IMR-90 (cell line): Measurements from ENCODE around the gene CORO7. TPM values are rescaled to one million over a fixed set of nuclear protein-coding genes. Genes with fewer than 3 reads are reported as not detected.

Source experiments
- ATAC-seq: fragments of 200-7000 bp; cut with Tn5 transposase; 2 replicates; pipeline ENCODE4 v1.9.1; 2020; ENCODE audit warnings: low read depth, mild to moderate bottlenecking, moderate library complexity
- BruUV-seq: library from RNA; stranded (reverse); fragments of 400-500 nt; replicated peaks from 2 replicates; lab custom pipeline; 2021; lab: Mats Ljungman, UMichigan
- CTCF ChIA-PET: fragments of 300-600 bp; formaldehyde crosslinking; extraction: SDS; loops from one replicate; lab custom pipeline; 2021; ENCODE audit warnings: antibody characterized with exemption; lab: Yijun Ruan, JAX
- POLR2A ChIA-PET: fragments of 300-600 bp; sonication (Branson Sonifier 250); formaldehyde crosslinking; loops from one replicate; lab custom pipeline; 2022; ENCODE audit warnings: antibody characterized with exemption; ENCODE audit not compliant: unreplicated experiment; lab: Charles Lee
- DNase-seq: peaks from one replicate; pipeline ENCODE4 v3.0.0; 2013
- H2AFZ ChIP-seq: replicated peaks from 2 replicates; pipeline ENCODE3; 2013; ENCODE audit warnings: low read length, mild to moderate bottlenecking; ENCODE audit not compliant: poor library complexity
- H2AK5ac ChIP-seq: 2 replicates; pipeline ENCODE4 v1.6.1; 2013; ENCODE audit warnings: low read depth, low read length, inconsistent platforms
- H2AK9ac ChIP-seq: replicated peaks from 2 replicates; pipeline ENCODE3; 2013; ENCODE audit warnings: mild to moderate bottlenecking, low read depth, low read length, moderate library complexity; ENCODE audit not compliant: poor library complexity
- H2BK120ac ChIP-seq: 2 replicates; pipeline ENCODE4 v1.6.1; 2013; ENCODE audit warnings: low read depth, low read length, inconsistent platforms
- H2BK15ac ChIP-seq: 3 replicates; pipeline ENCODE4 v1.6.1; 2013; ENCODE audit warnings: low read depth, low read length, inconsistent platforms
- H2BK20ac ChIP-seq: 2 replicates; pipeline ENCODE4 v1.6.1; 2013; ENCODE audit warnings: low read depth, mild to moderate bottlenecking, inconsistent platforms, low read length, moderate library complexity
- H2BK5ac ChIP-seq: 2 replicates; pipeline ENCODE4 v1.6.1; 2013; ENCODE audit warnings: mild to moderate bottlenecking, low read depth, low read length, inconsistent platforms; ENCODE audit not compliant: poor library complexity, severe bottlenecking
- H3K14ac ChIP-seq: replicated peaks from 2 replicates; pipeline ENCODE4 v1.6.1; 2013; ENCODE audit warnings: low read depth, low read length, inconsistent platforms
- H3K18ac ChIP-seq: 2 replicates; pipeline ENCODE4 v1.6.1; 2013; ENCODE audit warnings: low read depth, low read length, control low read depth
- H3K23ac ChIP-seq: 2 replicates; pipeline ENCODE4 v1.6.1; 2013; ENCODE audit warnings: low read depth, low read length, inconsistent platforms
- H3K27ac ChIP-seq: 2 replicates; pipeline ENCODE4 v1.5.1; 2013; ENCODE audit warnings: mild to moderate bottlenecking, control low read depth, low read length; ENCODE audit not compliant: insufficient read depth
- H3K27me3 ChIP-seq: 2 replicates; pipeline ENCODE4 v1.6.1; 2013; ENCODE audit warnings: low read length; ENCODE audit not compliant: control insufficient read depth, insufficient read depth
- H3K36me3 ChIP-seq: 2 replicates; pipeline ENCODE4 v1.6.1; 2013; ENCODE audit warnings: low read length, mixed read lengths; ENCODE audit not compliant: control insufficient read depth, insufficient read depth
- H3K4ac ChIP-seq: 2 replicates; pipeline ENCODE4 v1.6.1; 2013; ENCODE audit warnings: low read depth, low read length, inconsistent platforms
- H3K4me1 ChIP-seq: 2 replicates; pipeline ENCODE4 v1.6.1; 2013; ENCODE audit warnings: low read length, mixed read lengths; ENCODE audit not compliant: control insufficient read depth, insufficient read depth
- H3K4me2 ChIP-seq: 2 replicates; pipeline ENCODE4 v1.6.1; 2013; ENCODE audit warnings: low read depth, mild to moderate bottlenecking, control low read depth, low read length, moderate library complexity
- H3K4me3 ChIP-seq: 2 replicates; pipeline ENCODE4 v1.5.1; 2013; ENCODE audit warnings: low read depth, mild to moderate bottlenecking, control low read depth, low read length, moderate library complexity; ENCODE audit not compliant: insufficient read depth
- H3K56ac ChIP-seq: 2 replicates; pipeline ENCODE4 v1.6.1; 2013; ENCODE audit warnings: low read length, inconsistent platforms; ENCODE audit not compliant: insufficient read depth; ENCODE audit errors: extremely low read depth
- H3K79me1 ChIP-seq, 2 experiments: 2 replicates each; pipeline ENCODE4 v1.6.1; 2013; ENCODE audit warnings: low read length in 2 of 2, inconsistent platforms in 1 of 2, low read depth in 1 of 2
- H3K9ac ChIP-seq: 2 replicates; pipeline ENCODE4 v1.6.1; 2013; ENCODE audit warnings: low read depth, low read length, control low read depth
- H3K9me1 ChIP-seq: 2 replicates; pipeline ENCODE4 v1.6.1; 2013; ENCODE audit warnings: low read length, inconsistent platforms; ENCODE audit not compliant: insufficient read depth
- H3K9me3 ChIP-seq: 2 replicates; pipeline ENCODE4 v1.6.1; 2013; ENCODE audit warnings: low read length; ENCODE audit not compliant: control insufficient read depth, insufficient read depth
- H4K20me1 ChIP-seq: 2 replicates; pipeline ENCODE4 v1.6.1; 2013; ENCODE audit warnings: low read length, inconsistent platforms; ENCODE audit not compliant: insufficient read depth
- H4K5ac ChIP-seq: 2 replicates; pipeline ENCODE4 v1.6.1; 2013; ENCODE audit warnings: mild to moderate bottlenecking, low read depth, low read length, control low read depth
- H4K8ac ChIP-seq, 2 experiments: 2 replicates each; pipeline ENCODE4 v1.6.1; 2013; ENCODE audit warnings: low read depth in 2 of 2, low read length in 2 of 2, control low read depth in 1 of 2, inconsistent platforms in 1 of 2
- H4K91ac ChIP-seq: 2 replicates; pipeline ENCODE4 v1.6.1; 2013; ENCODE audit warnings: low read depth, low read length, inconsistent platforms; ENCODE audit not compliant: insufficient read depth
- CEBPB ChIP-seq: IDR thresholded peaks from 2 replicates; pipeline ENCODE4 v1.6.1; 2012; ENCODE audit warnings: low read depth, low read length, improper control_type of control experiment
- MAFK ChIP-seq: IDR thresholded peaks from 2 replicates; pipeline ENCODE4 v1.6.1; 2012; ENCODE audit warnings: low read depth, low read length, improper control_type of control experiment
- MAZ ChIP-seq: IDR thresholded peaks from 2 replicates; pipeline ENCODE4 v1.6.1; 2012; ENCODE audit warnings: low read depth, mild to moderate bottlenecking, low read length, improper control_type of control experiment, moderate library complexity, borderline replicate concordance
- MXI1 ChIP-seq: IDR thresholded peaks from 2 replicates; pipeline ENCODE4 v1.6.1; 2012; ENCODE audit warnings: low read depth, mild to moderate bottlenecking, low read length, moderate library complexity, borderline replicate concordance
- RAD21 ChIP-seq: IDR thresholded peaks from 2 replicates; pipeline ENCODE4 v1.6.1; 2012; ENCODE audit warnings: low read length, improper control_type of control experiment
- RFX5 ChIP-seq: IDR thresholded peaks from 2 replicates; pipeline ENCODE4 v1.8.0; 2012; ENCODE audit warnings: low read depth, mild to moderate bottlenecking, low read length, moderate library complexity
- WGBS, 2 experiments: methylation state at CpG; one replicate each; pipeline versions ENCODE4 v1.1.5 to v1.1.7; 2013; ENCODE audit warnings: missing lambda C conversion rate in 2 of 2; ENCODE audit not compliant: insufficient read length in 1 of 2; ENCODE audit errors: extremely low coverage in 2 of 2; 5-methylcytosine and 5-hydroxymethylcytosine counted together
- dilution Hi-C: fragments of 300-500 bp; cut with HindIII; formaldehyde crosslinking; loops from one replicate; pipeline ENCODE4 v1.14.3; 2018; ENCODE audit warnings: low sequenced_read_pairs; ENCODE audit not compliant: unreplicated experiment
- in situ Hi-C: fragments of 300-500 bp; cut with MboI; formaldehyde crosslinking; loops from 3 replicates; pipeline ENCODE4 v1.14.3; 2019; ENCODE audit warnings: low sequenced_read_pairs, inconsistent platforms, mixed read lengths
- intact Hi-C: fragments of 100-400 bp; cut with micrococcal nuclease; formaldehyde crosslinking; loops from 2 replicates; pipeline ENCODE4 v1.10.0; 2022
- polyA plus RNA-seq, 3 experiments: library from polyadenylated mRNA; depleted of rRNA; stranded (reverse); fragments of >200 nt; gene quantifications; 2 replicates each; pipeline ENCODE4 v1.2.3, GENCODE V29; 2012; ENCODE audit warnings: low replicate concordance in 1 of 3
- total RNA-seq: library from RNA; depleted of rRNA; stranded (reverse); fragments of >200 nt; gene quantifications from 2 replicates; pipeline ENCODE4 v1.2.3, GENCODE V29; 2012

The CORO7 gene
- total and polyA plus RNA-seq, 2 of the 4 experiments (the other 2 are of a cell fraction) = 6.3 to 26.7 TPM

- 98% methylated on average over 7 of the region's 12 CpGs; no CpG with 5 or more reads in 1 of the 2 experiments for WGBS, 2 experiments
- Histone ChIP-seq H3K27me3 (no peaks in the 10 kb centered on the region), H3K4me2 (no peak overlapping the region), H2BK15ac (no peak overlapping the region), H3K27ac (no peak overlapping the region), H3K4ac (no peak overlapping the region), H2AFZ (no peak overlapping the region), H2AK5ac (no peak overlapping the region; the same call in 1 of the 2 replicates), H3K9ac (no peak overlapping the region), H3K36me3 (peaks cover 4% of the 10 kb centered on the region; the same call in 1 of the 2 replicates), H3K18ac (no peak overlapping the region), H2BK5ac (no peak overlapping the region), H3K23ac (no peak overlapping the region), H3K56ac (no peak overlapping the region), H2BK120ac (no peak overlapping the region), H3K9me1 (peaks cover 19% of the 10 kb centered on the region), H2AK9ac (no peak overlapping the region), H3K79me1 (peaks cover 0 to 30% of the 10 kb centered on the region in 2 experiments; a peak in 2 of 4 replicates), H3K4me3 (no peak overlapping the region), H2BK20ac (no peak overlapping the region), H4K20me1 (peaks cover 5% of the 10 kb centered on the region; the same call in 1 of the 2 replicates), H4K5ac (no peak overlapping the region), H3K4me1 (peaks cover 19% of the 10 kb centered on the region), H4K91ac (no peak overlapping the region), H3K9me3 (no peaks in the 10 kb centered on the region), H3K14ac (no peak overlapping the region), H4K8ac (no peak overlapping the region)
- BruUV-seq = no TSS peak
- TF ChIP-seq MAFK (no peak), MAZ (no peak), RAD21 (no peak), MXI1 (no peak), RFX5 (no peak), CEBPB (no peak)
- ATAC-seq (no peak), DNase-seq (no peak)
- intact Hi-C loops = no loop called here
- ChIA-PET POLR2A (no interaction called here), CTCF (interaction anchor here (0.5 kb wide), 1 partner anchor 36 kb away, joined by 4 read pairs; no protein-coding TSS in a partner anchor)
- dilution Hi-C loops = no loop called here
- in situ Hi-C loops = no loop called here
Observed at GRCh38 chr16:4365615-4366014, 50.8 kb downstream of the CORO7 start.
